NCI-H510A (cell line): ENCODE measurements around the gene PTCD1.
"Not testable (repeated sequence)": the region's sequence is repeated elsewhere in the genome, so short reads cannot be mapped to it uniquely, and the experiment has no call there.

ENCODE experiments used
- DNase-seq: peaks from one replicate; lab custom pipeline; 2025; lab: John Stamatoyannopoulos, UW

Gene PTCD1

GRCh38 chr7:99407872-99408378 is 30.7 kb downstream of the PTCD1 start:
- DNase-seq = no peak

GRCh38 chr7:99406557-99406956 is 32.0 kb downstream of the PTCD1 start:
- no peak for DNase-seq

GRCh38 chr7:99404977-99405320 is 33.6 kb downstream of the PTCD1 start:
- DNase-seq = no peak

GRCh38 chr7:99404235-99404976 is 34.2 kb downstream of the PTCD1 start:
- no peak for DNase-seq

GRCh38 chr7:99403764-99404163 is 34.8 kb downstream of the PTCD1 start:
- no peak for DNase-seq

- DNase-seq = no peak
Observed at GRCh38 chr7:99402854-99403253, 35.7 kb downstream of the PTCD1 start.

GRCh38 chr7:99399597-99399996 is 39.0 kb downstream of the PTCD1 start:
- DNase-seq = no peak

- no peak for DNase-seq
Observed at GRCh38 chr7:99398891-99399445, 39.6 kb downstream of the PTCD1 start.

GRCh38 chr7:99397297-99397983 is 41.2 kb downstream of the PTCD1 start:
- DNase-seq = no peak

GRCh38 chr7:99396418-99397296 is 41.9 kb downstream of the PTCD1 start:
- DNase-seq = no peak

- no peak for DNase-seq
Observed at GRCh38 chr7:99395616-99396327, 42.8 kb downstream of the PTCD1 start.

- no peak for DNase-seq
Observed at GRCh38 chr7:99394188-99394502, 44.5 kb downstream of the PTCD1 start.

GRCh38 chr7:99393355-99394187 is 45.0 kb downstream of the PTCD1 start:
- no peak for DNase-seq

GRCh38 chr7:99392659-99393354 is 45.8 kb downstream of the PTCD1 start:
- peak; percentile 62 for DNase-seq

GRCh38 chr7:99392046-99392445 is 46.6 kb downstream of the PTCD1 start:
- no peak for DNase-seq

GRCh38 chr7:99390941-99391602 is 47.5 kb downstream of the PTCD1 start:
- no peak for DNase-seq

GRCh38 chr7:99389772-99390171 is 48.8 kb downstream of the PTCD1 start:
- DNase-seq = no peak

- DNase-seq = no peak
Observed at GRCh38 chr7:99387912-99388311, 50.7 kb downstream of the PTCD1 start.

GRCh38 chr7:99387239-99387635 is 51.4 kb downstream of the PTCD1 start:
- not testable (repeated sequence) for DNase-seq
